Measurements from ENCODE around the gene SLC46A3.

GRCh38 chr13:28739376-28739775, 20.6 kb upstream of the SLC46A3 start:
- TF ChIP-seq CTCF (IDR thresholded peaks at IDR 0.05; ENCODE audit: borderline replicate concordance, extremely low read depth, low read length, poor library complexity, severe bottlenecking) = no peak
- no peak for TF ChIP-seq EZH2 (IDR thresholded peaks at IDR 0.05; ENCODE audit: borderline replicate concordance, low read depth, low read length, severe bottlenecking)

Data from DND-41 (cell line).